Measurements from ENCODE around the gene GBP7.
"Not testable (repeated sequence)": the region's sequence is repeated elsewhere in the genome, so short reads cannot be mapped to it uniquely, and the experiment has no call there.

The GBP7 gene

GRCh38 chr1:89175601-89176256 is at the start of gene GBP7:
GBP7 (minus strand) TSS chr1:89176003; CDS start chr1:89171935, 4,068 bp downstream.
- no peak for DNase-seq (ENCODE audit: low spot score)

- no peak for DNase-seq (ENCODE audit: low spot score)
Measured at GRCh38 chr1:89221341-89221740, 45.5 kb upstream of the GBP7 start.

- DNase-seq (ENCODE audit: low spot score), result not testable (repeated sequence)
Measured at GRCh38 chr1:89219851-89220250, 44.0 kb upstream of the GBP7 start.

GRCh38 chr1:89218941-89219340 is 43.1 kb upstream of the GBP7 start:
- not testable (repeated sequence) for DNase-seq (ENCODE audit: low spot score)

- no peak for DNase-seq (ENCODE audit: low spot score)
Measured at GRCh38 chr1:89213347-89213746, 37.5 kb upstream of the GBP7 start.

GRCh38 chr1:89211035-89211634 is 35.3 kb upstream of the GBP7 start:
- no peak for DNase-seq (ENCODE audit: low spot score)

GRCh38 chr1:89206373-89206772 is 30.6 kb upstream of the GBP7 start:
- no peak for DNase-seq (ENCODE audit: low spot score)

GRCh38 chr1:89203166-89203565 is 27.4 kb upstream of the GBP7 start:
- no peak for DNase-seq (ENCODE audit: low spot score)

GRCh38 chr1:89201106-89201794 is 25.4 kb upstream of the GBP7 start:
- DNase-seq (ENCODE audit: low spot score), result no peak

- DNase-seq (ENCODE audit: low spot score), result no peak
Measured at GRCh38 chr1:89200663-89201062, 24.9 kb upstream of the GBP7 start.

GRCh38 chr1:89199525-89200031 is 23.8 kb upstream of the GBP7 start:
- no peak for DNase-seq (ENCODE audit: low spot score)

- DNase-seq (ENCODE audit: low spot score), result peak; percentile 4
Measured at GRCh38 chr1:89198491-89199072, 22.8 kb upstream of the GBP7 start, which contains the start of gene GBP4. GBP4 (minus strand) TSS chr1:89198942; CDS start chr1:89198834, 108 bp downstream.

GRCh38 chr1:89198081-89198480 is 22.3 kb upstream of the GBP7 start:
- no peak for DNase-seq (ENCODE audit: low spot score)

- DNase-seq (ENCODE audit: low spot score), result no peak
Measured at GRCh38 chr1:89195476-89195875, 19.7 kb upstream of the GBP7 start.

GRCh38 chr1:89191314-89191713 is 15.5 kb upstream of the GBP7 start:
- no peak for DNase-seq (ENCODE audit: low spot score)

- DNase-seq (ENCODE audit: low spot score), result no peak
Measured at GRCh38 chr1:89190017-89190416, 14.2 kb upstream of the GBP7 start.

- DNase-seq (ENCODE audit: low spot score), result no peak
Measured at GRCh38 chr1:89179343-89179742, 3.5 kb upstream of the GBP7 start.

GRCh38 chr1:89176971-89177370 is 1.2 kb upstream of the GBP7 start:
- DNase-seq (ENCODE audit: low spot score), result no peak

- DNase-seq (ENCODE audit: low spot score), result no peak
Measured at GRCh38 chr1:89174491-89174890, 1.3 kb downstream of the GBP7 start.

GRCh38 chr1:89172468-89173143 is 3.2 kb downstream of the GBP7 start:
- no peak for DNase-seq (ENCODE audit: low spot score)

- no peak for DNase-seq (ENCODE audit: low spot score)
Measured at GRCh38 chr1:89171067-89171438, 4.8 kb downstream of the GBP7 start.

Measured in putamen (tissue), 1 donor.